Hindlimb muscle (tissue), 1 donor: ENCODE data around the gene DNAAF9. TPM values are rescaled to one million over a fixed set of nuclear protein-coding genes. Genes with fewer than 3 reads are reported as not detected.

ENCODE experiments used
- DNase-seq: peaks from one replicate; pipeline ENCODE4 v3.0.0-alpha.2; 2013
- polyA plus RNA-seq: library from polyadenylated mRNA; unstranded; fragments of 120-200 nt; gene quantifications from one replicate; pipeline ENCODE4 v1.2.1, GENCODE V29; 2013; ENCODE audit not compliant: insufficient read length

The DNAAF9 gene
- polyA plus RNA-seq, 1 donor: 17.4 TPM

GRCh38 chr20:3367089-3367488 lies 40.4 kb downstream of the DNAAF9 start:
- no peak for DNase-seq

GRCh38 chr20:3364323-3365013 lies 43.0 kb downstream of the DNAAF9 start:
- no peak for DNase-seq

DNA sequence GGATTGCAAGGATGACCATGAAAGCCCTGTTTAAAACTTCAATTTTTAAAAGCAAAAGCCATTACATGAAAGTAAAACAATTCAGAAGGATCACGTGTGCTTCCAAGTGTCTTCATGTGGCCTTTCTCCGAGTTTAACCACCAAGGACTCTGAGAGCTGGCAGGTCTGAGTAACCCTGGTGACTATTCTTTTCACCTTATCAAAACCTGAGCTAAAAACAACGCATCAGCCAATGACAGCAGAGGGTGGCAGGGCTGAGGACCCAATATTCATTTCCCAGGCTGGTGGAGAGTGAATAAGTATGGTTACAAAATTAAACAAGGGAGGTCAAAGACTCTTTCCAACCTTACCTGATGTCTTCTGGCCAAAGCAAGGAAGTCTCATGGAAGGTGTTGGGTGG lies 46.7 kb downstream of the DNAAF9 start:
- DNase-seq: no peak

DNA sequence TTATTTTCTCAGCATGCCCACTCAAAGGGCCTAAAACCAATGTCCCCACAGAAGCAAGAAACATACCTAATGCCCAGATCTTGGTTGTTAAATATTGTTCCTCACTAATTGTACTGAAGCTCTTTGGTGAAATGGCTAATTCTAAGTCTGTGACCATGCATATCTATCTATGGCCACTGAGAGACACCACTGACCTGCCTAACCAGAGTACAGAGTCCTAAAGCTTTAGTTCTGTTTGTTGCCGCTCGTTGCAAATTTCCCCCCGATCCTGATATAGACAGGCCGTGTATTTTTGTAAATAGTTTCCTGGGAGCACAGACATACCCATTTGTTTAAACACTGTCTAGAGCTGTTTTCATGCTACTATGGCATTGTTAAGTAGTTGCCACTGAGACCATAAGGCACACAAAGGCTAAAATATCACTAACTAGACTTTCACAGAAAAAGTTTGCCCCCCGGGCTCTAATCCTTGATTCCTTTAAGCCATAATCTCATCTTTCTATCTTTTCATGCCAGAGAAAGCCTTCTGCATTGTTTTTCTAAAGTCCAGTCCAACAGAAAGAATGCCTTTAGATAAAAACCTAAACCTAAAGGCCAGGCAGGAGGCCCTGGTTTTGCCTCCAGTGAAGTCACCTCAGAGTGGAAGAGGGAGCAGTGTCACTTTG lies 48.7 kb downstream of the DNAAF9 start:
- DNase-seq: no peak

Other genes with a start within 250 kb of the DNAAF9 start
- 9.4 TPM for gene FASTKD5, start 247.8 kb downstream of the DNAAF9 start, polyA plus RNA-seq
- gene UBOX5, start 247.8 kb downstream of the DNAAF9 start, polyA plus RNA-seq: 6.6 TPM
- 3.5 TPM for gene LZTS3, start 234.1 kb downstream of the DNAAF9 start, polyA plus RNA-seq
- gene DDRGK1, start 203.0 kb downstream of the DNAAF9 start, polyA plus RNA-seq: 33.9 TPM
- gene ITPA, start 198.2 kb downstream of the DNAAF9 start, polyA plus RNA-seq: 43.3 TPM
- gene SLC4A11, start 168.5 kb downstream of the DNAAF9 start, polyA plus RNA-seq: 2.3 TPM
- 23.4 TPM for gene ATRN, start 63.3 kb upstream of the DNAAF9 start, polyA plus RNA-seq